GM21619 (cell line): ENCODE measurements around the gene ULK4.
"Not testable (repeated sequence)": the region's sequence is repeated elsewhere in the genome, so short reads cannot be mapped to it uniquely, and the experiment has no call there.

Experiments used
- ATAC-seq: cut with Tn5 transposase; IDR thresholded peaks from one replicate; pipeline ENCODE4 v1.9.1; 2021; ENCODE audit not compliant: unreplicated experiment

Gene ULK4

DNA sequence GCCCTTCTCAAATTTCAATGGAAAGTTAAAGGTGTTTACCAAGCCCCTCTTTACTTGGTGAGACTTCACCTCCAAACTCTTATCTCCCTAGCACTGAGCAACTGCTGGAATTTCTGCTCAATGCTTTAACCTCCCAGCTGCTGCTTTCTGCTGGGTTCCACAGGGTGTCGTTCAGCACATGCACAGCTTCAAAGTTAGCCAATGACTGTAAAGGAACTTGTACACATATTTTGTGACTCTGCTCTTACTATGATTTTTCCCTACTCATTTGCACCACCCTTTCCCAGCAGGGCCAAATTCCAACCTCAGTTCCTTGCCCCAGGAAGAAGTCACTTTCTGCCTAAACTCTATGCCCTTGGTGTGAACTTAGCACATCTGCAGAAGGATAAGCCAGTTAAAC, 89.7 kb downstream of the ULK4 start:
- ATAC-seq: no peak

- ATAC-seq: no peak
Measured at GRCh38 chr3:41867533-41867932, 94.4 kb downstream of the ULK4 start.

GRCh38 chr3:41866298-41866697, 95.6 kb downstream of the ULK4 start:
- no peak for ATAC-seq

DNA sequence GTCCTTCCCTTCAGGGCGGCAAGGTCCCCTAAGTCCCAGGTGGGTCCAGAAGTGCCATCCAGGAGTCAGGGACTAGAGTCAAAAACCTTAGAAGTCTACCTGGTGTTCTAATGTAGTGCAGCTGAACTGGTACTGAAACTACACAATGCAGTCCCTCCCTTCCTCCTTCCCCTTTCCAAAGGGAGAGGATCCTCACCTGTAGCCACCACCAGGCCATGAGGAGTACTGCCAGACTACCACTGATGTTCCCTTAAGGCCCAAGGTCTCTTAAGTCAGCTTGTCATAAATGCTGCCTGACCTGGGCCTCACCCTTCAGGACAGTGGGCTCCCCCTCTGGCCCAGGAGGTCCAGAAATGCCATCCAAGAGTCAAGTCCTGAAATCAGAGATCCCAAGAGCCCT, 98.9 kb downstream of the ULK4 start:
- ATAC-seq: no peak

DNA sequence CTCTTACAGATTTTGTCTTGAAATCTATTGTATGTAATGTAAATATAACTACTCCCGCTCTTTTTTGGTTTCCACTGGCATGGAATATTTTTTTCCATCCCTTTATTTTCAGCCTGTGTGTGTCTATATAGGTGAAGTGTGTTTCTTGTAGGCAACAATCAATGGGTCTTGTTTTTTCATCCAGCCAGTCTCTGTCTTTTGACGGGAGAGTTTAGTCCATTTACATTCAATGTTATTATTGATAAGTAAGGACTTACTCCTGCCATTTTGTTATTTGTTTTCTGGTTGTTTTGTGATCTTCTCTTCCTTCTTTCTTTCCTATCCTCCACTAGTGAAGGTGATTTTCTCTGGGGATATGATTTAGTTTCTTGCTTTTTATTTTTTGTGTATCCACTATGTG, 101.4 kb downstream of the ULK4 start:
- not testable (repeated sequence) for ATAC-seq

- no peak for ATAC-seq
Measured at GRCh38 chr3:41854956-41855355, 106.9 kb downstream of the ULK4 start.

GRCh38 chr3:41853540-41854196, 108.2 kb downstream of the ULK4 start:
- no peak for ATAC-seq

GRCh38 chr3:41848753-41849574, 112.9 kb downstream of the ULK4 start:
- ATAC-seq: no peak

DNA sequence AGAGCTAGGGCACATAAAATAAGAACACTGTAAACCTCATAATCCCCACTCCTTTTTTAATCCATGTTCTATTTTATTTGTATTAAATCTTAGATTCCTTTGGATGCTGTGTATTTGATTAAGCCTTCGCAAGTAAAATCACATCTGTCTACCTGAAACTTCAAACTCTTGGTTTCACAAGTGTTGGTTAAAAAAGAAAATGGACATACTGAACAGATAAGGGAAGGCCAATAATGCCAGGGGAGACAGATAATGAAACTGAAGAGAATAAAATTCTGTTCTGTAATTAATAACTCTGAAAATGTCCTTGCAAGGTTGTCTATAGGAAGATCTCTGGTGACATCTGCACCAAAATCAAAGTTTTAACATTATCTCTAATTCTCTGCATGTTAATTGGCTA, 114.2 kb downstream of the ULK4 start:
- ATAC-seq: no peak

DNA sequence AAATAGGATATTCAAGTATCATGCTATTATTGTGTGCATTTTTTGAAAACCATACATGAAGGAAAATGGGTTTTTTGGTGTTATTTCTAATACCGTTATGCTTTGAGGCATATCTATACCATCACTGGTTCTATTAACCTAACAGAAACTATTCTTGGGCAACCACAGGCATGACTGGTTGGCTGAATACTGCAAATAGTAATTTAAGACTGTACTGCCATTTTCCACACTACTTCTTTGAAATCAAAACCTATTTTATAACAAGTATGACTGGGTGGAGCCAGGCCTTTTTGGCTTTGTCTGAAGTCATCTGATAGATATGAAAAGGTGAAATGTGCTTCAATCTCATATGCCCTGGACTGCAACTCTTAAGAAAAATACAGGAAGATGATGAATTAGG, 115.1 kb downstream of the ULK4 start:
- no peak for ATAC-seq

DNA sequence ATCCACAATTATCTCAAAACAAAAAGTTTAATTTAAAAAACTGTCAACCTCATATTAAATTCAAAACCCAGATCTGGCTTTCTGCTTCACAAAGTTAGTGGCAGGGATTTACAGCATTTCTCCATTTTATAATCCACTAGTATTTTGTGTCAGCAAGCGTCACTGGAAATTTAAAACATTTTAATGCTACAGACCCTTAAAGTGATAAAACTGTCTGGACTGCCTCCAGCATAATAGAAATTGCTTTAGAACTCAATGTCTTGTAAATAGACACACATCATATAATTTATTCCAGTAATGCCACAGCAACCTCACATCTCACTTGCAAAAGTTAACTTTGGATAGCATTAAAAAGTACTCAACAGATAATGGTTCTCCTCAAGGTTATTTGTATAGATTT, 116.1 kb downstream of the ULK4 start:
- no peak for ATAC-seq

DNA sequence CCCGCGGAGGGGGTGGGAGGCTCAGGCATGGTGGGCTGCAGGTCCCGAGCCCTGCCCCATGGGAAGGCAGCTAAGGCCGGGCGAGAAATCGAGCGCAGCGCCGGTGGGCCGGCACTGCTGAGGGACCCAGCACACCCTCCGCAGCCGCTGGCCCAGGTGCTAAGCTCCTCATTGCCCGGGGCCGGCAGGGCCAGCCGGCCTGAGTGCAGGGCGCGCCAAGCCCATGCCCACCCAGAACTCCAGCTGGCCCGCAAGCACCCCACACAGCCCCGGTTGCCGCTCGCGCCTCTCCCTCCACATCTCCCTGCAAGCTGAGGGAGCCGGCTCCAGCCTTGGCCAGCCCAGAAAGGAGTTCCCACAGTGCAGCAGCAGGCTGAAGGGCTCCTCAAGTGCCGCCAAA, 117.6 kb downstream of the ULK4 start:
- not testable (repeated sequence) for ATAC-seq

DNA sequence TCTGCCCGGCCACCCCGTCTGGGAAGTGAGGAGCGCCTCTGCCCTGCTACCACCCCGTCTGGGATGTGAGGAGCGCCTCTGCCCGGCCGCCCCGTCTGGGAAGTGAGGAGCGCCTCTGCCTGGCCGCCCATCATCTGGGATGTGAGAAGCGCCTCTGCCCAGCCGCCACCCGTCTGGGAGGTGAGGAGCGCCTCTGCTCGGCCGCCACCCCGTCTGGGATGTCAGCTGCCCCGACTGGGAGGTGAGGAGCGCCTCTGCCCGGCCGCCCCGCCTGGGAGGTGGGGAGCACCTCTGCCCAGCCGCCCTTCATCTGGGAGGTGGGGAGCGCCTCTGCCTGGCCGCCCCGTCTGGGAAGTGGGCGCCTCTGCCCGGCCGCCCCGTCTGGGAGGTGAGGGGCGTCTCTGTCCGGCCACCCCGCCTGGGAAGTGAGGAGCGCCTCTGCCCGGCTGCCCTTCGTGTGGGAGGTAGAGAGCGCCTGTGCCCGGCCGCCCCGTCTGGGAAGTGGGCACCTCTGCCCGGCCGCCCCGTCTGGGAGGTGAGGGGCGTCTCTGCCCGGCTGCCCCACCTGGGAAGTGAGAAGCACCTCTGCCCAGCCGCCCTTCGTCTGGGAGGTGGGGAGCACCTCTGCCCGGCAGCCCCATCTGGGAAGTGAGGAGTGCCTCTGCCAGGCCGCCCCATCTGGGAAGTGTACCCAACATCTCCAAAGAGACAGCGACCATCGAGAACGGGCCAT, 120.8 kb downstream of the ULK4 start:
- not testable (repeated sequence) for ATAC-seq

DNA sequence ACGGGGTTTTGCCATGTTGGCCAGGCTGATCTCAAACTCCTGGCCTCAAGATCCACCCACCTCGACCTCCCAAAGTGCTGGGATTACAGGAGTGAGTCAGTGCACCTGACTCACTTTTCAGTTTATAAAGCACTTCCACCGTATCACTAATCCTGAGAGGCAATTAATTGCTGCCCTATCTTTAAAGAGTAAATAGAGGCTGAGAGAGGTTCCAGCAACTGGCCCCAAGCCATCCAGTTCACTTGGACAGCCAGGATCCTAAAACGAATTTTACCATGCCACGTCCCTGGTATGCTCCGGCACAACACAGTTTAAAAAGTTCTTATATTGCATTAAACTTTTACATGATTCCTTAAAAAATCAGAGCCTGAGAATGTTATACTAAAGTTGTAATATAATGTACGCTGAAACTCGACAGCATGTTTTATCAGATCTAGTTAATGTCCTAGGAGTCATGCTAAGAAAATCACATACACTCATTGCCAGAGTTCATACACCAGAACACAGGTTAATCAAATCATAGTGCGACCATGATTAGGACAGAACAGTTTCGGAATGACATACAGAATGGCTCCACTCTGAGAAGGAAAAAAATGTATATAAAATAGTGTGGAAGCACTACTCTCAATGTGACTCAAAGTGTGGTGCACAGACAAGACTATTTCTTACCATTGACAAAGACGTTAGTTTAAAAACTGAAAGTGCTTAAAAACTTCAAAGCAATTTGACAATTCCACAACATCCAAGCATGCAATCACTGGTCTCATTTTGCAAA, 125.4 kb downstream of the ULK4 start:
- ATAC-seq: peak; percentile 64

DNA sequence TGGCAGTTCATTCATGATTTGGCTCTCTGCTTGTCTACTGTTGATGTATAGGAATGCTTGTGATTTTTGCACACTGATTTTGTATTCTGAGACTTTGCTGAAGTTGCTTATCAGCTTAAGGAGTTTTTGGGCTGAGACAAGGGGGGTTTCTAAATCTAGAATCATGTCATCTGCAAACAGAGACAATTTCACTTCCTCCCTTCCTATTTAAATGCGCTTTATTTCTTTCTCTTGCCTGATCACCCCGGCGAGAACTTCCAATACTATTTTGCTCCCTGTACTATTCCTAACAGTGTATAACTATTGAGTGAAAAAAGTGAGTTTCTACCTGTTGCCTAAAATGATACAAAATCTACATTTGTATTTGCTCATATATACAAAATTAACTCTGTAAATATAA, 128.3 kb downstream of the ULK4 start:
- ATAC-seq: no peak

DNA sequence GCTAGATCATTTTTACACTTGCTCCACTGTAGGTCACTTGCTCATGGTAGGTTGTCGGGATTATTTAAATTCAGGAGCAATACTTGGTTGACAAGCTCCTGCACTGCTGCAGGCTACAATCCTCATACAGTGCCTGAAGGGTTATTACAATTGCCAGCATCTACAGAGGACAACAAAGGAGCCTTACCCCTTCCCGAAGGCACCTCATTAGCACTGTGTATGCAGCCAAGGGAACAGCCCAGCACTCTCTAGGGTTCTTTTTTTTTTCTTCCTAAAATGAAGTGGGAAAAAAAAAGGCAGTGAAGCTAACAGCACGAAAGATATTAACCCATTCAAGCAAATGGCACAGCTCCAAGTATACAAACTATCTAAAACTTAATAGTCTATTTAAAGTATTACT, 142.7 kb downstream of the ULK4 start:
- ATAC-seq: no peak

GRCh38 chr3:41808618-41809017, 153.3 kb downstream of the ULK4 start:
- no peak for ATAC-seq

GRCh38 chr3:41808152-41808551, 153.8 kb downstream of the ULK4 start:
- no peak for ATAC-seq

GRCh38 chr3:41794748-41795589, 166.9 kb downstream of the ULK4 start:
- ATAC-seq: no peak

- no peak for ATAC-seq
Measured at GRCh38 chr3:41792806-41793205, 169.1 kb downstream of the ULK4 start.
